Nucleus accumbens (tissue), 56 donors: Measurements from ENCODE around the gene SBF1.
"Not testable (repeated sequence)": the region's sequence is repeated elsewhere in the genome, so short reads cannot be mapped to it uniquely, and the experiment has no call there.

Source experiments
- DNase-seq, 56 donors: peaks; one replicate each; lab custom pipeline; 2025; lab: John Stamatoyannopoulos, UW

The SBF1 gene

DNA sequence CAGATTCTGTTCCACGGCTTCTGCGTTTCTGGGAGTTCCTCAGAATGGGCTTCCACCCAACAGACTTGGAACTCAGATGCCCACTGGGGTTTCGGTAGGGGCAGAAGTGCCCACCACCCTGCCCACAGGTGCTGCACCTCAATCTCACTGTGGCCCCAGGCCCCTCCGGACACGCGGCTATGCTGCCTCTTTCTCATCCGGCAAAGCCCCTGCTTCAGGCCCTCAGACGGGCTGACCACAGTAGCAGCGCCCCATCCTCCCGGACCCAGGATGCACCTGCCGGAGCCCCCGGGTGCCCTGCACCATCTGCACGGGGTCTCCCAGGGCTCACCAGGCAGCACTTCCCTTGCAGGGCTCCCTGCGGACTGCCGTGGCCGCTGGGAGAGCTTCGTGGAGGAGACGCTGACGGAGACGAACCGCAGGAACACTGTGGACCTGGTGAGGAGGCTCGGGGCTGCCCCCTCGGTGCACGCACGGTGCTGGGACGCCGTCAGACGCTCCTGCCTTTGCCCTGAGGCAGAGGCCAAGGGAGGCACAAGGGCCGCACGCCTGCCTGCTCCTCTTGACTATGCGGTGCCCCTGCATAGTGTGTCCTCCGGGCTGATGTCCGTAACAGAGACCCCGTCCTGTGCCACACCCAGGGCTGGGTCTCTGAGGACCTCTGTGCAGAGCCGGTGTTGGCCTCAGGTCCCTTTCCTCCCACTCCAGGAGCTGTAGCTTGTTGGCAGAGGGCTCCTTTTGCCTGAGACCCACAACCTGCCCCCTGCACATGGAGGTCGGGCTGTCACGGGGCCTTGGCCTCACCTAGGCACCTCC, 38.6 kb downstream of the SBF1 start:
- no peak for DNase-seq

DNA sequence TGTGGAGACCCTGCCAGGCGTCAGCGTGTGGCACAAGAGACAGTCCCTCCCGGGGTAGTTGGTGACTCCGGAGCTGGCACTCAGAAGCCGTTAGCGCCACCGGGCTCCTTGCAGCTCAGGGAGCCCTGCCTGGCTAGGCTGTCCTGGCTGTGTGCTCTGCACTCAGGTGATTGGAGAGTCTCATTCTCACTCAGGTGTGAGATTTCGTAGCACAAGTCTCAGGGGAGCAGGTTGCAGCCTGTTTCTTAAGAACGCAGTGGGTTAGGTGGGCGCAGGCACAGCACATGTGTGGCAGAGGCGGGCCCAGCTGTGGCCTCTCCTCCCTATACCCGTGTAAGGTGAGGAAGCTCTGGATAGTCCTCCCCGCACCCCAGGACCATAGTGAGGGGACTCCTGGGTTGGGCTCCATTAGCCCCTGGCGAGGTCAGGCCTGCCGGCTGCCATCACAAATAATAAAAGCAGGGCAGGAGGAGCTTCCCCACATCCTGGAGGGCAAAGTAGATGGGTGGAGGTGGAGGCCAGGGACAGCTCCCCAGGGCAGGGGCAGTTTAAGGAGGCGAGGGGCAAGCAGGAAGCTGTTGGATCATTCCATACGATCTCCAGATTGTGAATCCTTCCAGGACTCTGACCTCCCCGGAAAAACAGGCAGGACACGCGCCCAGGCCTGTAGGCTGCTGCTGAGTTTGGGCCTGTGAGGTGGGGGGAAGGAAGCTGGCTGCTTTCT, 39.4 kb downstream of the SBF1 start:
- DNase-seq = no peak

DNA sequence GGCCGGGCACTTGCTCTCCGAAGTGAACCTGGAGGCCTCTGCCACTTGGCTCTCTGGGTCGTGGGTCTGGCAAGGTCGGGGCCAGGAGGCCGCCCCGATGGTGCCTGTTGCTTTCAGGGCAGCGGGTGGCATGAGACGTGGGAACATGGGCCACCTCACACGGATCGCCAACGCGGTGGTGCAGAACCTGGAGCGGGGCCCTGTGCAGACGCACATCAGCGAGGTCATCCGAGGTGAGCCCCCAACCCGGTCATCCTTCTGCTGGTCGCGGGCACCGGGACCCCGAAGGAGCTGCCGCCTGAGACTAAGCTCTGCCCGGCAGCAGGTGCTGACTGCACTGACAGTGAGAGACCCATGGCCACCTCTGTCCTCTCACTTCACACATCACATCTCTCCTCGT, 40.0 kb downstream of the SBF1 start:
- no peak for DNase-seq

DNA sequence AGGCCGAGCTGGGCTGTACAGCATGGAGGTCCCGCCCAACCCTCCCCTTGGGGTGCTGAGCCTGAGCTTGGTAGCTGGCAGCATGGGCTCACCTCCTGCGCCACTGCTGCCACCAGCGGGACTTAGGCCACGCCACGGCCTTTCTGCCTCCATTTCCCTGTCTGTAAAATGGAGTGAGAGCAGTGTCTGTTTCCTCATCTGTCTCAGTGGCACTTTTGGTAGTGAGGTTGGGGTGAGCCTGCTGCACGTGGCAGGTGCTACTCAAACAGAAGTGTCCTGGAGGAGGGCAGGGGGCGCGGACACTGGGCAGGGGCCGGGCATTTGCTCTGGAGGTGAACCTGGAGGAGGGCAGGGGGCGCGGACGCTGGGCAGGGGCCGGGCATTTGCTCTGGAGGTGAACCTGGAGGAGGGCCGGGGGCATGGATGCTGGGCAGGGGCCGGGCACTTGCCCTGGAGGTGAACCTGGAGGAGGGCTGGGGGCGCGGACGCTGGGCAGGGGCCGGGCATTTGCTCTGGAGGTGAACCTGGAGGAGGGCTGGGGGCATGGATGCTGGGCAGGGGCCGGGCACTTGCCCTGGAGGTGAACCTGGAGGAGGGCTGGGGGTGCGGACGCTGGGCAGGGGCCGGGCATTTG, 41.8 kb downstream of the SBF1 start:
- DNase-seq = not testable (repeated sequence)

DNA sequence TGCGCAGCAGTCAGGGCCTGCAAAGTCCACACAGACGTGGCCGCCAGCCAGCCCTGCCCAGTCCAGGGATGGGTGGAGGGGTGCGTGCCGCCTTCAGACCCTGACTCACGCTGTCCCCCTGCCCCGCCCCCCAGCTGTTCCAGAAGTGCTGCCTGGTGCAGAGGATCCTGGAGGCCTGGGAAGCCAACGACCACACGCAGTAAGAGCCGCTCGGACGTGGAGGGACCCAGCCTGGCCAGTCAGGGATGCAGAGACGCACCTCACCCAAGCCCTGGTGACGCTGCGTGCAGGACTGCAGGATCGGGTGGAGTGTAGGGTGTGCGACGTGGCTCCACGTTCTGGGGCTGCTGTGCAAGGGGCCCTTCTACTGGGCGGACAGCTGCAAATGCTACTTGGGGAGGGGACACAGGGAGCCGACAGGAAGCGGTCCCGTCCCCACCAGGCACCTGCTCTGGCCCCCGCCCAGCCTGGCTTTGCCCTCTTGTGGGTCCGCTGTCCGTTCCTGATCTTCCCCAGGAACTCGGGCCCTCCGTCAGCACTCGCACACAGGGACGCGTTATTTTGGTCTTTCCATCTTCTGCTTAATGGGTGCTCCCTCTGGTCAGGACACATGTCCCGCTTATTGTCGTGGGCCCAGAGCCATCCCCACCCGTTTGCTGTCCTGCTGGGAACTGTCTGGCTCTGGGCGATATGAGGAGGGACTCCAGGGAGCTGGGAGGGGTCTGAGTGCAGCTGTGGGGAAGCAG, 42.5 kb downstream of the SBF1 start:
- no peak for DNase-seq

DNA sequence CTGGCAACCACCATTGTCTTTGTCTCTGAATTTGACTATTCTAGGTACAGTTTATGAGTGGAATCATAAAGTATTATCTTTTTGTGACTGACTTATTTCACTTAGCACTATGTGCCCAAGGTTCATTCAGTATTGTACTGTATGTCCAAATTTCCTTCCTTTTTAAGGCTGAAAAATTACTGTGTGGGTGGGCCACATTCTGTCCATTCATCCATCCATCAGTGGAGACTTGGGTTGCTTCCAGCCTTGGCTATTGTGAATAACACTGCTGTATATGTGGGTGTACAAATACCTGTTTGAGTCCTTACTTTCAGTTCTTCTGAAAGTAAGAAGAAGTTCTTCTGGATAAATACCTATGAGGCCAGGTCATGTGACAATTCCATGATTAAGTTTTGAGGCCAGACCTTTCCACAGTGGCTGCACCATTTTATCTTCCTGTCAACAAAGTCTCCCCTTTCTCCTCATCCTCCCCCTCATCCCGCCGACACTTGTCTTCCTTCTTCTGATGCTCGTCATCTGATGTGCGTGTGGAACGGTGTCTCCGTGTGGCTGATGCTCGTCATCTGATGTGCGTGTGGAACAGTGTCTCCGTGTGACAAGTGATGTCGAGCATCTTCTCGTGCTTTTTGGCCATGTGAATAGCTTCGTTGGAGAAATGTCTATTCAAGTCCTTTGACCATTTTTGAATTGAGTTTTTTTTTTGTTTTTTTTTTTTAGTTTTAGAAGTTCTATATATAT, 49.5 kb downstream of the SBF1 start:
- peak in 5 of 56 donors; percentile 19 to 42 (median 25) for DNase-seq

DNA sequence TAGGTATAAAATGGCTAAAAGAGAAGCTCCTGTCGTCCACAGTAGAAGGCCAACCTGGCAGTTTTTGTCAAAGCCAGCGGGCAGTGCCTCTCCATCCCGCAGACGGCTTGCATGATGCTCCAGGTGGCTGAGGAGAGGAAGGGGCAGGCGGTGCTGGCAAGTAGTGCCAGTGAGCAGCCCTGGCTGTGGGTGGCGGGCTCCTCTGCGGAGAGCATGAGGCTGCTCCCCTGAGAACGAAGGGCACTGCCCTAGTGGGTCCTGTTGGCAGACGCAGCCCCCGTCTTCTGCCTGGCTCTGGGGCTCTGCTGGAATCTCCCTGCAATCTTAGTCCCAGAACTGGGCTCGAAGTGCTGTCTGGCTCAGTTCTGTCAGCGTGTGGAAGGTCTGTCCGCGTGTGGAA, 50.9 kb downstream of the SBF1 start:
- DNase-seq = no peak

DNA sequence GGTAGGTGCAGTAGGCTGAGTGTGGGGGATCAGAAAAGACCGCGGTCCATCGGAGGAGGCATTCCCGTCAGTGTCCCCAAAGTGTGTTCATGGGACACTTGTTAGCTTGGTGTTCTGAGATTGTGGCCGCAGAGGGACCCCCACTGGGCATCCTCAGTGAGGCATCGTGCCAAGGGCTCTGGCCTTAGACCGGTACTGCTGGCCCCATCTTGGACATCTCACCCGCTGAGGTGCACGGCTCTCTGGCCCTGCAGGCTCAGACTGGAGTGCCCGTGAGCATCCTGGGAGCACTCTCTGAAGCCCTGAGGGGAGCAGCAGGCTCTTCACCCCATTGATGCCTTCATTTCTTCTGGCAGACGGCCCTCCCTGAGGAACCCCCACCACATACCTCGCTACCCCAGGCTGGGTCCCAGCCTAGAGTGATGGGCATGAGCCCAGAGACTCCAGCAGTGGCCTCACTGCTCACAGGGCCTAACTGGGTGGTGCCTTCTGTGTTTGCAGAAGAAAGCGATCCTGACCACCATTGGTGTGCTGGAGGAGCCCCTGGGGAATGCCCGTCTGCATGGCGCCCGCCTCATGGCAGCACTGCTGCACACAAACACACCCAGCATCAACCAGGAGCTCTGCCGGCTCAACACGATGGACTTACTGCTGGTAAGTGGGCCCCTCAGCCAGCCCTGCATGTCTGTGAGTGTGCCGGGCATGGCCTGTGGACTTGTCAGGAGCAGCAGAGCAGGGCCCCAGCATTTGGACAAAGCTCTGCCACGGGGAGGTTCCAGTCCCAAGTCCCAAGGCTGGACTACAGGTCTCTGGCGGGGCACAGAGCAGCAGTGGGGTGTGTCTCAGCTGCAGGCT, 51.6 kb downstream of the SBF1 start:
- no peak for DNase-seq

DNA sequence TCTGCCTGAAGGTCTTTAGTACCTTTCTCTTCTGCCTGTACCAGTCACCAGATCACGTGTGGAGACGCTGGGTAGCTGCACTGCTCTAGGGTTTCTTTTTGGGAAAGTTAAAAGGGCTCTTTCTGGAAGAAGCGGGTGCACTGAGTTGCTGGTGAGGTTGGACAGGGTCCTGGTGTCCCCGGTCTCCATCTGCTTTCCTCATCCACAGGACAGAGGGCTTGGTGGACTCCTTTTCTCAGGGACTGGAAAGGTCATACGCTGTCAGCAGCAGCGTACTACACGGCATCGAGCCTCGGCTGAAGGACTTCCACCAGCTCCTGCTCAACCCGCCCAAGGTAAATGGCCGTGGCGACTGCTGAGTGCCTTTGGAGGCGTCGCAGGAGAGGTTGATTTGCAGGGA, 52.8 kb downstream of the SBF1 start:
- peak in 1 of 56 donors; percentile 25 for DNase-seq

DNA sequence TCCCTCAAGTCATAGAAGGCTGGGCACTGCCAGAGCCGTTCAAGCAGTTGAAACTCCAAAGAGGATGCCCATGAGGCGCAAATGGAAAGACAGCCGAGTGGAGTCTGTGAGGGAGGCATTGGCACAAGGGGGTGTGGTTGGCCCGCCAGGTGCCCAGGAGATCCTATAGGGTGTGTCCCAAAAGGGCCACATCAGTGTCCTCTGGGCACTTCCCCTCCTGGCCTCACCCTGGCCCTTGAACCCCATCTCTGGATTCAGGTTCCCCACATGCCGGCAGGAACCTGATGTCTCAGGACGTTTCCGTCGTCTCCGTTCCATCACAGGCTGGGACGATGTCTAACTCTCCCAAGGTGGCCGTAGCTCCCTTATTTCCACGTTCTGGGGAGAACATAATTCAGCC, 54.3 kb downstream of the SBF1 start:
- no peak for DNase-seq

DNA sequence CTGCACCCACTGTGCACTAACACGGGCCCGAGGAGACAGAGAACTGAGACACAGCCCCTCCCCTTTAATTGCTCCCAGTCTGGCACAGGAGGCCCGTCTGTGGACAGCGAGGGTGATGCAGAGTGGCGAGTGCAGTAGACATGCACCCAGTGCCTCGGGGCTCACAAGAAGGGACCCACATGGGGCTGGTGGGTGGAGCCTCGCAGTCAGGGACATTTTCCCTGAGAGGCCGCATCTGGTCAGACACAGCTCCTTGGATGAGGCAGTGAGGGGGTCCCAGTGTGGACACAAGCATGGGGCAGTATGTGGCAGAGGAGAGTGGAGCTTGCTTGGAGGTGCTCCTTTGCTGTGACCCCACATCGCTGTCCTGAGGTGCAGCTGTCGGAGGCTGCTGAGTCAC, 54.8 kb downstream of the SBF1 start:
- DNase-seq = no peak

DNA sequence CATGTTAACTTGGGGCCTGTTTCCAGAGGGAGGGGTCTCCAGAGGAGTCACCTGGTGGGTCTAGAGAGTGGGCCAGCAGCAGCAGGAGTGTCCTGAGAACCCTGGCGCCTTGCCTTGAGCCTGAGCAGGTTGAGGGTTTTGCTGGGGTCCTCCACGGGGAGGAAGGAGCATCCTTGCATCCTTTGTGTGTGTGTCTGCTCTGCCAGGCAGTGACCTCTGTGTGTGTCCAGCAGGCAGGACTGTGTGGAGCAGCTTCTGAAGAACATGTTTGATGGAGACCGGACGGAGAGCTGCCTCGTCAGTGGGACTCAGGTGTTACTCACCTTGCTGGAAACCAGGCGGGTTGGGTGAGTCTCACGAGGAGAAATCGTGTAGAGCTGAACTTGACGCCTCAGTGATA, 55.7 kb downstream of the SBF1 start:
- DNase-seq = no peak

DNA sequence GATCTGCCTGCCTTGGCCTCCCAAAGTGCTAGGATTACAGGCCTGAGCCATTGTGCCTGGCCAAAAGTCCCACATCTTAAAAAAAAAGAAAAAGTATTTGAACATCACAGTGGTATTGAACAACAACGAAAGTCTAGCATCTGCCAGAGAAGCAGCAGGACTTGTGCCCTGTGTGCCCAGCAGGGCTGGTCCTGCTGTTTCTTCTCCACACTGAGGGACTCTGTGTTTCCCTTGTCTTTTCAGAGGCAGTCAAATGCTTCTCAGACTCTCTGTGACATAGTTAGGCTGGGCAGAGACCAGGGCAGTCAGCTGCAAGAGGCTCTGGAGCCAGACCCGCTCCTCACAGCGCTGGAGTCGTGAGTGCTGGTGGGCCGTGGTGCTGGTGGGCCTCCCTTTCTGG, 56.2 kb downstream of the SBF1 start:
- DNase-seq = peak in 14 of 56 donors; percentile 7 to 58 (median 32)

DNA sequence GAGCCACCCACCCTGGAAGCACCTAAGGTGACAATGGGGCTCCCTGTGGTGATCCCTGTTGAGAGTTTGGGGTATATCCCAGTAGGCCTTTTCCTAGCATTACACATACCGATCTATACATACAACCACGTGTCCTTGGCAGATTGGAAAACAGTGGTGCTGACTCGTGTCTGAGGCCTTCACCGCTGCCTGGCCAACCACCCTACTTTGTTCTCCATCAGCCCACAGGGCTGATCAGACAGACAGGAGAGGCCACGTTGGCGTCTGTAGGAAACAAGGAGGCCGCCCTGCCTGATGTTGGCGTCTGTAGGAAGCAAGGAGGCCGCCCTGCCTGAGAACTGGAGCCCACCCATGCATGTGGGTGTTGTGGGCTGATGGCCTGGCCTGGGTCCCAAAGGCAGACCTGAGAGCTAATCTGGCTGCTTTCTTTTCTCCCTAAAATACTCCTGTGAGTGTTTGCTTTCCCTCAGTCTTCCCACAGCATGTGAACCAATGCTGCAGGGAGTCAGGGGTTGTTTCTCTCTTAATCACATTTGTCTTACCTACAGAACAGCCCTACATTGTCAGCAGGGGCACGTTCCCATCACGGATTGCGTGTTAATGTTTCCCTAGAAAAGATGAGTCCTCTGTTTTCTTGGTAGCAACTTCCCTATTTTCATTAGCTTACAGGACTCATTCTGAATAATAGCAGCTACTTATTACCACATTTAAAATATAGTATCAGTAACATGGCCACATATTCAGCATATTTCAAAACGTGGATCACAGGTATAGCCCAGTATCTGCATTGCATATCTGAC, 57.2 kb downstream of the SBF1 start:
- no peak for DNase-seq

DNA sequence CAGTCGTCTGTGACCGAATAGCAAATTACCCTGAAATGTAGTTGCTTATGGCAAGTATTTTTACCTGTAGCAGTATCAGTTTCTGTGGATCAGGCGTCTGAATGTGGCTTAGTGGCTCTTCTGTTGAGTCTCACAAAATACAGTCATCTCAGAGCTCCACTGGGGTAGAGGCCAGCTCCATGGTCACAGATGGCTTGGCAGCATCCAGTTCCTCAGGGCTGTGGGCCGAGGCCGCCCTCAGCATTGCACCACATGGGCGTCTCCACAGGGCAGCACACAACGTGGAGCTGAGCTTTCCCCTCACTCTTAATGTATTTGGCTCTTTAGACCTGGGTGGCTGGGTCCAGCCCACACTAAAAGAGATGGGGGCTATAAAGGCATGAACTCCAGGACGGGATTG, 57.8 kb downstream of the SBF1 start:
- DNase-seq = peak in 8 of 56 donors; percentile 7 to 41 (median 20)

DNA sequence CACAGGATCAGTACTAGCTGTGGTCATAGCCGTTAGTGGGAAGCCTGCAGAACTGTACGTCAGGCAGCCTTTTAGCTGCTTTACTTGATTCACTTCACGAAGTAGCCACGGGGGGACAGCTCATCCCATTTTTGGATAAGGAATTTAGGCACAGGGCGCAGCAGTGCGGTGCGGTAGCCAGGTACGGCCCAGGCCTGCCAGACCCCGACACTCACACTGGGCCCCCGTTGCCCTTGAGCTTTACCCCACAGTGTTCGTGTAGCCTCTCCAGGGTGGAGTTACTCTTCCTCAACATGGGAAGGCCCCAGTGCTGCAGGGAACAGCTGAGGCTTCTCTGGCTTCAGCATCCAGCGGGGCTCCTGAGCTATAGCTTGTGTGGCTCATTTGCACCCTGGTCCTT, 59.4 kb downstream of the SBF1 start:
- DNase-seq = no peak

DNA sequence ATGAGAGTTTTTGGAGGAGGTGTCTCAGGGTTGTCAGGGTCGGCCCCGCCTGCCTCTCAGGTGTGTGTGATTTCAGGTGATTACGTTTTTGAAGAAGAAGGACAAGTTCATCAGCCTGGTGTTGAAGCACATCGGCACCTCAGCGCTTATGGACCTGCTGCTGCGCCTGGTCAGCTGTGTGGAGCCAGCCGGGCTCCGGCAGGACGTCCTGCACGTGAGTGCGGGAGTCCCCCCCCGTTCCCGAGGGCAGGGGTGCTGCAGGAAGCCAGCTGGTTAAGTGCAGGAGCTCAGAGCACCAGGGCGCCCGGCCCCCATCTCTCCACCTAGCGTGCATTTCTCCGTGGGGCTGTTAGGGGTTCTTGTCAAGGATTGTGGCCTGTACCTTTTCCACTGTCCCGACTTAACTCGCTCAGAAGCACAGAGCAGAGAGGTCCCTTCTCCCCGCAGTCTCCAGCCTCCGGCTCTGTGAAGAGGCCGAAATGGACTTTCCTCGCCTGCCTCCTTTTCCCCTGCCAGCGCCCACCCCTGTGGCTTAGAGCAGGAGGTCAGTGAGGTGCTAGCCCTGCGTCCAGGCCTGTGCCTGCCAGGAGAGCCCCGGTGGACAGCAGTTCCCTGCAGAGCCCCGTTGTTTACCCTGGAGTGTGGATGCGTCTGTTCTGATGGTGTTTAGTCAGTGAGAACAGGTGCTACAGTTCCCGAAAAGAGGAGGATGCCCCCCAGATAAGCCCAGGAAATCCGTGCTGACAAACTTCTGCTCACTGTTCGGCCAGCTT, 60.2 kb downstream of the SBF1 start:
- DNase-seq = no peak

DNA sequence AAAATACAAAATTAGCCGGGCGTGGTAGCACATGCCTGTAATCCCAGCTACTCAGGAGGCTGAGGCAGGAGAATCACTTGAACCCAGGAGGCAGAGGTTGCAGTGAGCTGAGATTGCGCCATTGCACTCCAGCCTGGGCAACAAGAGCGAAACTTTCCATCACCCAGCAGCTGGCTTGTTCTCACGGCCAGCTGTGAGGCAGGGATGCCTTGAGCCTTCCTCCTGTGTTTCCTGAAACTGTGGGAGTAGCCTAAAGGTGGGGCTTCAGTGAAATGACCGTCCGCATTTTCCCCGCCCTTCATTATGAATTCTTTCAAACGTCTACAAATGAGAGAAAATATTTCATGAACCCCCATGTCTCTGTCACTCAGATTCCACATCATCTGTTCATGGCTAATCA, 65.9 kb downstream of the SBF1 start:
- not testable (repeated sequence) for DNase-seq
